Measurements from ENCODE around the gene GMDS. TPM values are rescaled to one million over a fixed set of nuclear protein-coding genes. Genes with fewer than 3 reads are reported as not detected.

Gene GMDS
- total RNA-seq, 1 experiment from 2014 or later: 27.6 TPM

DNA sequence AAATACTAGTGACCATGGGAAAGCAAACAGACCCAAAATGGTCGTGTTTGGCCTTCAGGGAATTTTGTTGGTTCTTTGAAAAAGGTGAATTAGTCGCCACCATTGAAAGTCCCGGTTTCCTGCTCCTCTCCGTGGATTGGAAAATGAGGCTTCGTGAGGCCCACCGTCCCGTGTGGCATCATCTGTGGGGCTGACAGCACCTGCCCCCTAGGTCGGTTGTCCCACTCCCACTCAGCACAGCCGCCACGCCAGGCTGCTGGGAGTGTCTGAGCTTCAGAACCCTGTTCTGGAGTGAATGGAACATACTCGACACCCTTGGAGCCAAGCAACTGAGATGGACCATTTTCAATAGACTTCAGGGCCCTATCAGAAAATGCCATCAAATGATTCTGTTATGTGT, 668.7 kb downstream of the GMDS start:
- Histone ChIP-seq H3K4me2 (ENCODE audit: insufficient read depth, insufficient read length, low read length) (no peak overlapping the region), H3K23ac (ENCODE audit: insufficient read length, low read depth, low read length) (no peak overlapping the region), H3K27ac (ENCODE audit: insufficient read length, low read depth, low read length) (no peak overlapping the region), H3K4me1 (ENCODE audit: insufficient read depth, low read length) (no peaks in the 10 kb centered on the region), H3K9me3 (ENCODE audit: control insufficient read depth, low read depth, low read length) (no peaks in the 10 kb centered on the region), H4K8ac (replicated peaks; ENCODE audit: insufficient read length, low read depth, low read length) (no peak overlapping the region), H4K91ac (ENCODE audit: insufficient read length, low read depth, low read length) (no peak overlapping the region), H3K79me1 (ENCODE audit: insufficient read depth, low read depth, low read length, poor library complexity, severe bottlenecking) (no peaks in the 10 kb centered on the region), H2BK20ac (ENCODE audit: low read depth, low read length, poor library complexity, severe bottlenecking) (no peak overlapping the region), H2BK120ac (ENCODE audit: low read depth, low read length, poor library complexity, severe bottlenecking) (no peak overlapping the region), H3K4ac (ENCODE audit: low read depth, low read length) (no peak overlapping the region), H3K14ac (ENCODE audit: insufficient read depth, low read length) (no peak overlapping the region), H2BK12ac (ENCODE audit: insufficient read length, low read depth, low read length) (no peak overlapping the region), H3K56ac (ENCODE audit: insufficient read length, low read depth, low read length) (no peak overlapping the region), H3K9ac (ENCODE audit: extremely low read depth, insufficient read length, low read length) (no peak overlapping the region), H3K27me3 (ENCODE audit: insufficient read depth, low read length) (no peaks in the 10 kb centered on the region), H3T11ph (ENCODE audit: low read length) (no peak overlapping the region), H3K18ac (ENCODE audit: insufficient read length, low read depth, low read length) (no peak overlapping the region), H3K23me2 (ENCODE audit: insufficient read length, low read depth, low read length, poor library complexity, severe bottlenecking) (no peaks in the 10 kb centered on the region), H3K79me2 (ENCODE audit: insufficient read depth, low read length) (no peaks in the 10 kb centered on the region), H2AFZ (ENCODE audit: low read length) (no peak overlapping the region), H2AK5ac (ENCODE audit: insufficient read length, low read length) (no peak overlapping the region), H2BK5ac (ENCODE audit: insufficient read length, low read length) (no peak overlapping the region), H4K20me1 (ENCODE audit: control insufficient read depth, insufficient read depth, insufficient read length) (no peaks in the 10 kb centered on the region), H2BK15ac (ENCODE audit: low read depth, low read length) (no peak overlapping the region), H4K5ac (ENCODE audit: insufficient read length, low read depth, low read length) (no peak overlapping the region)
- Mint-ChIP-seq H3K27me3 (ENCODE audit: low read depth) (peaks cover 25% of the 10 kb centered on the region), H3K4me3 (no peak overlapping the region), H3K27ac (no peak overlapping the region), H3K9me3 (no peaks in the 10 kb centered on the region), H3K36me3 (ENCODE audit: insufficient read depth in 1 of 3, low read depth in 3 of 3) (no peaks in the 10 kb centered on the region), H3K4me1 (peaks cover 33 to 34% of the 10 kb centered on the region in 2 experiments)
- TF ChIP-seq, protein P1, sequence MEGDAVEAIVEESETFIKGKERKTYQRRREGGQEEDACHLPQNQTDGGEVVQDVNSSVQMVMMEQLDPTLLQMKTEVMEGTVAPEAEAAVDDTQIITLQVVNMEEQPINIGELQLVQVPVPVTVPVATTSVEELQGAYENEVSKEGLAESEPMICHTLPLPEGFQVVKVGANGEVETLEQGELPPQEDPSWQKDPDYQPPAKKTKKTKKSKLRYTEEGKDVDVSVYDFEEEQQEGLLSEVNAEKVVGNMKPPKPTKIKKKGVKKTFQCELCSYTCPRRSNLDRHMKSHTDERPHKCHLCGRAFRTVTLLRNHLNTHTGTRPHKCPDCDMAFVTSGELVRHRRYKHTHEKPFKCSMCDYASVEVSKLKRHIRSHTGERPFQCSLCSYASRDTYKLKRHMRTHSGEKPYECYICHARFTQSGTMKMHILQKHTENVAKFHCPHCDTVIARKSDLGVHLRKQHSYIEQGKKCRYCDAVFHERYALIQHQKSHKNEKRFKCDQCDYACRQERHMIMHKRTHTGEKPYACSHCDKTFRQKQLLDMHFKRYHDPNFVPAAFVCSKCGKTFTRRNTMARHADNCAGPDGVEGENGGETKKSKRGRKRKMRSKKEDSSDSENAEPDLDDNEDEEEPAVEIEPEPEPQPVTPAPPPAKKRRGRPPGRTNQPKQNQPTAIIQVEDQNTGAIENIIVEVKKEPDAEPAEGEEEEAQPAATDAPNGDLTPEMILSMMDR (conservative IDR thresholded peaks at IDR 0.05): no peak
- DNase-seq: no peak
- no CpG with 5 or more reads among the region's 11 CpGs for WGBS (ENCODE audit: extremely low coverage, insufficient read length, low lambda C conversion rate)
